Tibial nerve (tissue), 4 donors: Measurements from ENCODE around the gene TXNDC2.

Experiments
- CTCF ChIP-seq, 5 experiments: fragments of 200-600 bp in 3 of 5; fragments of 450-650 bp in 2 of 5; sonication (generic) in 3 of 5; IDR thresholded peaks; one replicate each; pipeline ENCODE4 v1.5.1; 2016 to 2019; ENCODE audit warnings: antibody characterized with exemption in 5 of 5, mild to moderate bottlenecking in 3 of 5, moderate library complexity in 2 of 5
- EP300 ChIP-seq, 2 donors: sonication (generic); formaldehyde crosslinking; IDR thresholded peaks; one replicate each; pipeline ENCODE4 v1.6.1; 2017; ENCODE audit warnings: antibody characterized with exemption in 2 of 2, mild to moderate bottlenecking in 1 of 2
- POLR2A ChIP-seq, 2 donors: fragments of 450-650 bp; IDR thresholded peaks; one replicate each; pipeline ENCODE4 v1.6.1; 2017; ENCODE audit warnings: antibody characterized with exemption in 2 of 2, mild to moderate bottlenecking in 2 of 2, moderate library complexity in 2 of 2

GRCh38 chr18:9852266-9853081, 33.3 kb upstream of the TXNDC2 start:
- TF ChIP-seq CTCF (IDR thresholded peaks at IDR 0.05) (no peak), EP300 (IDR thresholded peaks at IDR 0.05) (no peak), POLR2A (IDR thresholded peaks at IDR 0.05) (no peak)
